Neutrophil (primary cell): ENCODE measurements around the gene MCOLN2.

ENCODE experiments used
- H3K27ac ChIP-seq: fragments of 200-600 bp; sonication (generic); 2 replicates; pipeline ENCODE4 v1.5.1; 2016; ENCODE audit warnings: mild to moderate bottlenecking, moderate library complexity
- H3K27me3 ChIP-seq: fragments of 200-600 bp; sonication (generic); 2 replicates; pipeline ENCODE4 v1.6.0; 2016; ENCODE audit warnings: mild to moderate bottlenecking
- H3K36me3 ChIP-seq: fragments of 200-600 bp; sonication (generic); 2 replicates; pipeline ENCODE4 v1.5.1; 2017
- H3K4me1 ChIP-seq, 2 experiments: fragments of 200-600 bp in 1 of 2; sonication (generic) in 1 of 2; 1 replicate in 1 of 2; 2 replicates in 1 of 2; pipeline versions ENCODE4 v1.5.1 to v1.6.1; 2013 to 2016; ENCODE audit warnings: low read depth in 1 of 2, low read length in 1 of 2, mild to moderate bottlenecking in 1 of 2, moderate library complexity in 1 of 2; ENCODE audit not compliant: control insufficient read depth in 1 of 2, insufficient read depth in 1 of 2
- H3K4me3 ChIP-seq, 2 experiments: fragments of 200-600 bp in 1 of 2; sonication (generic) in 1 of 2; 1 replicate in 1 of 2; 2 replicates in 1 of 2; pipeline ENCODE4 v1.5.1; 2013 to 2016; ENCODE audit warnings: low read depth in 1 of 2, low read length in 1 of 2, mild to moderate bottlenecking in 1 of 2, moderate library complexity in 1 of 2
- H3K9me3 ChIP-seq: fragments of 200-600 bp; sonication (generic); 2 replicates; pipeline ENCODE4 v1.5.1; 2016
- CTCF ChIP-seq: fragments of 200-600 bp; sonication (generic); IDR thresholded peaks from 2 replicates; pipeline ENCODE4 v1.5.1; 2016; ENCODE audit warnings: antibody characterized with exemption

Gene MCOLN2

GRCh38 chr1:84996846-84997666, at the start of gene MCOLN2:
Gene MCOLN2, minus strand, starts transcription at chr1:84997113. Its CDS starts 241 bp downstream, at chr1:84996872.
- Histone ChIP-seq H3K4me3 (peak within 1 kb of the TSS; percentile 32 to 57), H3K27me3 (peaks cover 89% of the 10 kb centered on the region), H3K4me1 (peaks cover 23 to 28% of the 10 kb centered on the region in 2 experiments), H3K27ac (no peak within 1 kb of the TSS), H3K36me3 (no peaks in the 10 kb centered on the region), H3K9me3 (no peaks in the 10 kb centered on the region)
- TF ChIP-seq CTCF = no peak

- H3K27me3 ChIP-seq = peaks cover 83% of the 10 kb centered on the region
- H3K27ac ChIP-seq = no peak overlapping the region
- no peak for TF ChIP-seq CTCF
- H3K4me3 ChIP-seq = no peak overlapping the region
- H3K4me1 ChIP-seq = no peaks in the 10 kb centered on the region
- no peaks in the 10 kb centered on the region for H3K36me3 ChIP-seq
- H3K9me3 ChIP-seq = no peaks in the 10 kb centered on the region
These were observed 45.5 kb upstream of the MCOLN2 start for GRCh38 chr1:85042413-85042812.

- TF ChIP-seq CTCF = no peak
- peaks cover 77% of the 10 kb centered on the region for H3K27me3 ChIP-seq
- no peaks in the 10 kb centered on the region for H3K9me3 ChIP-seq
- H3K36me3 ChIP-seq = no peaks in the 10 kb centered on the region
- no peaks in the 10 kb centered on the region for H3K4me1 ChIP-seq
- H3K4me3 ChIP-seq = no peak overlapping the region
- H3K27ac ChIP-seq = no peak overlapping the region
These were observed 44.9 kb upstream of the MCOLN2 start for GRCh38 chr1:85041793-85042192.

GRCh38 chr1:85033221-85033620, 36.3 kb upstream of the MCOLN2 start:
- H3K4me1 ChIP-seq = no peaks in the 10 kb centered on the region
- H3K27ac ChIP-seq = no peak overlapping the region
- H3K36me3 ChIP-seq = no peaks in the 10 kb centered on the region
- no peaks in the 10 kb centered on the region for H3K9me3 ChIP-seq
- no peak overlapping the region for H3K4me3 ChIP-seq
- TF ChIP-seq CTCF = no peak
- H3K27me3 ChIP-seq = peaks cover 19% of the 10 kb centered on the region

- no peak for TF ChIP-seq CTCF
- Histone ChIP-seq H3K27me3 (peaks cover 19% of the 10 kb centered on the region), H3K4me3 (no peak overlapping the region), H3K9me3 (no peaks in the 10 kb centered on the region), H3K36me3 (no peaks in the 10 kb centered on the region), H3K4me1 (no peaks in the 10 kb centered on the region), H3K27ac (no peak overlapping the region)
These were observed 33.6 kb upstream of the MCOLN2 start for GRCh38 chr1:85030536-85030935.
